ENCODE data around the gene HLF. TPM values are rescaled to one million over a fixed set of nuclear protein-coding genes. Genes with fewer than 3 reads are reported as not detected.
"Not testable (repeated sequence)": the region's sequence is repeated elsewhere in the genome, so short reads cannot be mapped to it uniquely, and the experiment has no call there.

HLF gene
- total RNA-seq, 2 donors from 2014 or later: 0.69 to 3.0 TPM

DNA sequence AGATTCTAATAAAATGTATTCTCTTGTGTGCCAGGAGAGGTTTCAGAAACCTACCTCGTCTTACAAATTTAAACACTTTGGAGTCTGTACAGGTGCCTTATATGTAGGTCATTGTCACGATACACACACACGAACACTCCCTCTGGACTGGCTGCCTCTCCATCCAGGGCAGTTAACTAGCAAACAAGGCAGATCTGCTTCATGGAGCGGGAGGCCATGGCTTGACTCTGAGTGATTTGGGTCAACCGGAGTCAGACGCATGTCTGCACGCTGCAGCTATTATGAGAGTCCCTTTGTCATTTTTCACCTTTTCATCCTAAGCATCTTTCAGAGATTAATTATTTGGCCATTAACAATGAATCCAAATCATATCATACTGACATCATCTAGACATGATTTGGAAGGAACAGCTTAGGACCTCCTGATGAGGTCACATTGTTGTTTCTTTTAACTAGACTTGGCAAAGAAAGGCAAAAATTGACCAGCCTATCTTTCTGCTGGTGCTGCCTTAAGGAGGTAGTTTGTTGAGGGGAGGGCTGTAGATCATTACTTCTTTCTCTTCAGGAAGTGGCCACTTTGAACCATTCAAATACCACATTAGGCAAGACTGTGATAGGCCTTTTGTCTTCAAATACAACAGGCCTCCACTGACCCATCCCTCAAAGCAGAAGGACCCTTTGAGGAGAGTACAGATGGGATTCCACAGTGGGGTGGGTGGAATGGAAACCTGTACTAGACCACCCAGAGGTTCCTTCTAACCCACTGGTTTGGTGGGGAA, 58.9 kb downstream of the HLF start:
- no peak overlapping the region for H3K27ac ChIP-seq
- DNase-seq: no peak
- no peaks in the 10 kb centered on the region for H3K36me3 ChIP-seq
- no peaks in the 10 kb centered on the region for H3K4me1 ChIP-seq
- no peak overlapping the region for H3K4me3 ChIP-seq
- H3K27me3 ChIP-seq: no peaks in the 10 kb centered on the region
- no peaks in the 10 kb centered on the region for H3K9me3 ChIP-seq
- H3K9ac ChIP-seq (ENCODE audit: low read depth in 2 of 2, low read length in 2 of 2): no peak overlapping the region
- intact Hi-C loops (cut with DNase I): no loop called here
- TF ChIP-seq, protein P1, sequence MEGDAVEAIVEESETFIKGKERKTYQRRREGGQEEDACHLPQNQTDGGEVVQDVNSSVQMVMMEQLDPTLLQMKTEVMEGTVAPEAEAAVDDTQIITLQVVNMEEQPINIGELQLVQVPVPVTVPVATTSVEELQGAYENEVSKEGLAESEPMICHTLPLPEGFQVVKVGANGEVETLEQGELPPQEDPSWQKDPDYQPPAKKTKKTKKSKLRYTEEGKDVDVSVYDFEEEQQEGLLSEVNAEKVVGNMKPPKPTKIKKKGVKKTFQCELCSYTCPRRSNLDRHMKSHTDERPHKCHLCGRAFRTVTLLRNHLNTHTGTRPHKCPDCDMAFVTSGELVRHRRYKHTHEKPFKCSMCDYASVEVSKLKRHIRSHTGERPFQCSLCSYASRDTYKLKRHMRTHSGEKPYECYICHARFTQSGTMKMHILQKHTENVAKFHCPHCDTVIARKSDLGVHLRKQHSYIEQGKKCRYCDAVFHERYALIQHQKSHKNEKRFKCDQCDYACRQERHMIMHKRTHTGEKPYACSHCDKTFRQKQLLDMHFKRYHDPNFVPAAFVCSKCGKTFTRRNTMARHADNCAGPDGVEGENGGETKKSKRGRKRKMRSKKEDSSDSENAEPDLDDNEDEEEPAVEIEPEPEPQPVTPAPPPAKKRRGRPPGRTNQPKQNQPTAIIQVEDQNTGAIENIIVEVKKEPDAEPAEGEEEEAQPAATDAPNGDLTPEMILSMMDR (IDR thresholded peaks at IDR 0.05): no peak

DNA sequence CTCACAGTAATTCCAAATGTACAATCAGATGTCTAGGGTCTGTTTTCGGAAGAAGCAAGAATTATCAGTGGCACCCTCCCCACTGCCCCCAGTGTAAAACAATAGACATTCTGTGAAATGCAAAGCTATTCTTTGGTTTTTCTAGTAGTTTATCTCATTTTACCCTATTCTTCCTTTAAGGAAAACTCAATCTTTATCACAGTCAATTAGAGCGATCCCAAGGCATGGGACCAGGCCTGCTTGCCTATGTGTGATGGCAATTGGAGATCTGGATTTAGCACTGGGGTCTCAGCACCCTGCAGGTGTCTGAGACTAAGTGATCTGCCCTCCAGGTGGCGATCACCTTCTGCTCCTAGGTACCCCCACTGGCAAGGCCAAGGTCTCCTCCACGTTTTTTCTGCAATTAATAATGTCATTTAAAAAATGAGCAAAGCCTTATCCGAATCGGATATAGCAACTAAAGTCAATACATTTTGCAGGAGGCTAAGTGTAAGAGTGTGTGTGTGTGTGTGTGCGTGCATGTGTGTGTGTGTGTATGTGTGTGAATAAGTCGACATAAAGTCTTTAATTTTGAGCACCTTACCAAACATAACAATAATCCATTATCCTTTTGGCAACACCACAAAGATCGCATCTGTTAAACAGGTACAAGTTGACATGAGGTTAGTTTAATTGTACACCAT, 59.7 kb downstream of the HLF start:
- no peak overlapping the region for H3K9ac ChIP-seq (ENCODE audit: low read depth in 2 of 2, low read length in 2 of 2)
- DNase-seq: no peak
- H3K4me3 ChIP-seq: no peak overlapping the region
- H3K9me3 ChIP-seq: no peaks in the 10 kb centered on the region
- no peak overlapping the region for H3K27ac ChIP-seq
- intact Hi-C loops (cut with DNase I): no loop called here
- no peaks in the 10 kb centered on the region for H3K27me3 ChIP-seq
- no peaks in the 10 kb centered on the region for H3K4me1 ChIP-seq
- TF ChIP-seq, protein P1 (IDR thresholded peaks at IDR 0.05): no peak
- no peaks in the 10 kb centered on the region for H3K36me3 ChIP-seq

DNA sequence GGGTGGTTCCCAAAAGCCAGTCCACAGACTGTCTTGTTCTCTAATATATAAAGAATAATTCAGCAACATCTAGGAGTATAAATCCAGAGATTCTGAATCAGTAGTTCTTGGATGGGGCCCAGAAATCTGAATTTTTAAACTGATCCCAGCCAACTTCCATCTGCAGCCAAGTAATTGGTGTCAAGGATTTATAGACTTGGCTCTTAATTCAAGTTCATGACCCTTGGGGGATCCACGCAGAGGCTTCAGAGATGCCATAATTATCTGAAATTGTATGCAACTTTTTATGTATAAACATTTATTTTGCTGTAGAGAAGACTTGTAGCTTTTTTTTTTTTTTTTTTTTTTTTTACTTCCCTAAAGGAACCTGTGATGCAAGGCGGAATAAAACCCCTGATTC, 60.6 kb downstream of the HLF start:
- Histone ChIP-seq H3K4me1 (no peaks in the 10 kb centered on the region), H3K36me3 (no peaks in the 10 kb centered on the region), H3K27me3 (no peaks in the 10 kb centered on the region), H3K9ac (ENCODE audit: low read depth in 2 of 2, low read length in 2 of 2) (no peak overlapping the region), H3K9me3 (no peaks in the 10 kb centered on the region), H3K4me3 (no peak overlapping the region), H3K27ac (no peak overlapping the region)
- DNase-seq: no peak
- TF ChIP-seq, protein P1 (IDR thresholded peaks at IDR 0.05): no peak
- intact Hi-C loops (cut with DNase I): no loop called here

DNA sequence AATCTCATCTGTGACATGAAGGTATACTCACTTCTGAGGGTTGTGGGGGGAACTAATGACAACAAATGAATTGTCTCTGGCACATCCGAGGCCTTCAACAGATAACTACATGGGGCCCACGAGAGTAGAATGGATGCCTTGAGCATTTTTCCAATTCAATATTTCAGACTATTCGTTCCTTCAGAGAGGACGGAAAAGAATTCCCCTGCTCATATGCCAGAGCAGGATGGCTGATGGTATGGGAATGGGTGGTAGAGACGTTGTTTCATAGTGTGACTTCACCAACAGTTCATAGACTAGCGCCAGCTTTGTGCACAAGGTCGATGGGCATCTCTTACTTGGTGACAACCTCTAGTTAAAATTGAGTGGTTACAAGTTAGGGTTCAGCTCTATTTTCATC, 61.3 kb downstream of the HLF start:
- Histone ChIP-seq H3K9ac (ENCODE audit: low read depth in 2 of 2, low read length in 2 of 2) (no peak overlapping the region), H3K4me3 (no peak overlapping the region), H3K27ac (no peak overlapping the region), H3K27me3 (no peaks in the 10 kb centered on the region), H3K4me1 (no peaks in the 10 kb centered on the region), H3K36me3 (no peaks in the 10 kb centered on the region), H3K9me3 (no peaks in the 10 kb centered on the region)
- TF ChIP-seq, protein P1 (IDR thresholded peaks at IDR 0.05): no peak
- intact Hi-C loops (cut with DNase I): no loop called here
- DNase-seq: no peak

DNA sequence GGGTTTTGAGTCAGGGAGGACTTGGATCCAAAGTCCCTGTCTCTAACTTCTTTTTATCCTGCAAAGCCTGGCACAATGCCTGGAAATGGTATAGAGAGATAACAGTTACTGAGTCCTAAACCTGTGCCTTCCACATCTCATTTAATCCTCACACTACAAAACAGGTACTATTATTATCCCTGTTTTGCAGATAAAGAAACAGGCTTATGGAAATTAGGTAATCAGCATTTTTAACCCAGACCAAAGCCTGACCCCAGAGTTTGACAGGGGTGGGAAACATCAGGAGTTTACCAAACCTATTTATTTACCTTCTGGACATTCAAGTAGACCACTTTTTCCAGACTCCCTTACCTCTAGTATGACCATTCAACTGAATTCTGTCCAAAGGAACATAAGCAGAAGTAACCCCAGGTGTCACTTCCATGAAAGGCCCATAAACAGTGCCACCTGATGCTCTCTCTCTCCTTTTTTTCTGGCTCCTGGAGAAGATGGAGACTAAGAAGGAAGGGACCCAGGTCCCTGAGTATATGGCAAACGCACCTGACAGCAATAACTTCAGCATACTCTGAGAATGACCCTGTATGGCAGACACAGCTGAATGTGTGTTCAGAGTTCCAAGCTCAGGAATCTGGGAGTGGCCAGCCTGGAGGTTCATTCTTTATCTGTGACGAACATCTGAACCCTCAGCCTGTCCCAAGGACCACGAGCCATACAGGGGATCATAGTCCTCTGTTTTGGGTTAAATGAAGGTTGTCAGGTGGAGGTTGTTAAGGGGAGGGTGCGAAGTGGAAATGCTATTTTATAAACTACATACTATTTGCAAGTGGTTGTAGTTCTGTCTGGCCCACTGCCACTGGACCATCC, 62.7 kb downstream of the HLF start:
- H3K4me1 ChIP-seq: no peaks in the 10 kb centered on the region
- intact Hi-C loops (cut with DNase I): no loop called here
- no peaks in the 10 kb centered on the region for H3K27me3 ChIP-seq
- H3K9me3 ChIP-seq: no peaks in the 10 kb centered on the region
- H3K27ac ChIP-seq: no peak overlapping the region
- H3K36me3 ChIP-seq: no peaks in the 10 kb centered on the region
- no peak overlapping the region for H3K4me3 ChIP-seq
- TF ChIP-seq, protein P1 (IDR thresholded peaks at IDR 0.05): no peak
- DNase-seq: no peak
- H3K9ac ChIP-seq (ENCODE audit: low read depth in 2 of 2, low read length in 2 of 2): no peak overlapping the region

DNA sequence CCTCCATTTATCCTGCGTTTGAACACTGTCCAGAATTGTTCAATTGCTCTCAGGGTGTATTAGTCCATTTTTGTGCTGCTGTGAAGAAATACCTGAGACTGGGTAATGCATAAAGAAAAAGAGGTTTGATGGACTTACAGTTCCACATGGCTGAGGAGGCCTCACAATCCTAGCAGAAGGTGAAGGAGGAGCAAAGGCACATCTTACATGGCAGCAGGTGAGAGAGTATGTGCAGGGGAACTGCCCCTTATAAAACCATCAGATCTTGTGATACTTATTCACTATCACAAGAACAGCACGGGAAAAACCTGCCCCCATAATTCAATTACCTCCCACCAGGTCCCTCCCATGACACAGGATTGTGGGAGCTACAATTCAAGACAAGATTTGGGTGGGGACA, 63.8 kb downstream of the HLF start:
- H3K36me3 ChIP-seq; H3K4me1 ChIP-seq; H3K27me3 ChIP-seq; H3K4me3 ChIP-seq; H3K27ac ChIP-seq; H3K9ac ChIP-seq (ENCODE audit: low read depth in 2 of 2, low read length in 2 of 2); intact Hi-C loops (cut with DNase I); H3K9me3 ChIP-seq: not testable (repeated sequence)
- peak; percentile 3 for DNase-seq

Data from colonic mucosa (tissue), 4 donors.